NCI-H1930 (cell line): Measurements from ENCODE around the gene CFDP1.
"Not testable (repeated sequence)": the region's sequence is repeated elsewhere in the genome, so short reads cannot be mapped to it uniquely, and the experiment has no call there.

Source experiments
- DNase-seq, 2 experiments: peaks; one replicate each; lab custom pipeline; 2025; lab: John Stamatoyannopoulos, UW

The CFDP1 gene

GRCh38 chr16:75432828-75433731 lies at the start of gene CFDP1:
Gene CFDP1, minus strand, starts transcription at chr16:75433503. Its CDS starts 151 bp downstream, at chr16:75433352.
- DNase-seq, result peak; percentile 81 to 87

GRCh38 chr16:75482434-75483205 lies 49.3 kb upstream of the CFDP1 start:
- no peak for DNase-seq

GRCh38 chr16:75481475-75481874 lies 48.2 kb upstream of the CFDP1 start:
- no peak for DNase-seq

- no peak for DNase-seq
These were observed 46.2 kb upstream of the CFDP1 start for GRCh38 chr16:75479421-75479990.

- no peak for DNase-seq
These were observed 45.4 kb upstream of the CFDP1 start for GRCh38 chr16:75478480-75479345.

GRCh38 chr16:75477680-75478473 lies 44.6 kb upstream of the CFDP1 start:
- no peak for DNase-seq

- no peak for DNase-seq
These were observed 43.5 kb upstream of the CFDP1 start for GRCh38 chr16:75476817-75477216.

- DNase-seq, result no peak
These were observed 42.1 kb upstream of the CFDP1 start for GRCh38 chr16:75475420-75475847.

- no peak for DNase-seq
These were observed 39.9 kb upstream of the CFDP1 start for GRCh38 chr16:75472908-75473877.

GRCh38 chr16:75471723-75472633 lies 38.7 kb upstream of the CFDP1 start:
- DNase-seq, result peak in 1 of 2 experiments; percentile 17

- DNase-seq, result no peak
These were observed 33.5 kb upstream of the CFDP1 start for GRCh38 chr16:75466760-75467159.

GRCh38 chr16:75464122-75464918 lies 31.0 kb upstream of the CFDP1 start, which contains the start of gene TMEM170A:
Gene TMEM170A, minus strand, starts transcription at chr16:75464689. Its CDS starts 89 bp downstream, at chr16:75464600.
- peak; percentile 87 to 94 for DNase-seq

- not testable (repeated sequence) for DNase-seq
These were observed 30.3 kb upstream of the CFDP1 start for GRCh38 chr16:75463389-75464121.

- no peak for DNase-seq
These were observed 29.5 kb upstream of the CFDP1 start for GRCh38 chr16:75462806-75463205.

GRCh38 chr16:75461575-75461974 lies 28.3 kb upstream of the CFDP1 start:
- DNase-seq, result no peak

GRCh38 chr16:75460446-75460845 lies 27.1 kb upstream of the CFDP1 start:
- DNase-seq, result no peak

GRCh38 chr16:75459691-75460090 lies 26.4 kb upstream of the CFDP1 start:
- no peak for DNase-seq
